SHP77 treated with DMSO at 0.1 percent for 48 hours (cell line): ENCODE data around the gene GRIP2.

Experiments used
- DNase-seq: peaks from one replicate; lab custom pipeline; 2025; lab: John Stamatoyannopoulos, UW

Gene GRIP2

GRCh38 chr3:14483286-14483685 lies 56.9 kb downstream of the GRIP2 start:
- DNase-seq = no peak

DNA sequence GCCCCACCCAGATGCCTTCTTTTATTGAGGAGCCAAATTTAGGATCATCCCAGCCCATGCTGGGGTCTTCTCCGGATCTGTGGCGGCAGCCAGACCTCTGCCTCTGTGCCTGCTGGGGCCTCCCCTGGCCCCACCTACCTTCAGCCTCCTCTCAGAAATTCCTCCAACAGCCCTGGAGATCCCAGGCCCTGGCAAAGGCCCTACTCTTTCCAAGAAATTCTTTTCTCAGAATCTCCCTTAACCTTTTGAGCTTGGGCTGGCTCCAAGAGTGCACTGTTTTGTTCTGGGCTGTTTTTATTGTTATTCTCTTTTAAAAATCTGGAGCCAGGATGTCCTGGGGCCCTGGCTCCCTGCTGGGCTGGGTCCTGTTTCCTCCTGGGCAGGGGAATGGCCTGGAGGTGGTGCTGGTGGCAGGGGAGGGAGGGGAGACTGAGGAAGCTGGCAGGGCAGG lies 57.8 kb downstream of the GRIP2 start:
- no peak for DNase-seq

- no peak for DNase-seq
Observed at GRCh38 chr3:14481646-14482036, 58.5 kb downstream of the GRIP2 start.

DNA sequence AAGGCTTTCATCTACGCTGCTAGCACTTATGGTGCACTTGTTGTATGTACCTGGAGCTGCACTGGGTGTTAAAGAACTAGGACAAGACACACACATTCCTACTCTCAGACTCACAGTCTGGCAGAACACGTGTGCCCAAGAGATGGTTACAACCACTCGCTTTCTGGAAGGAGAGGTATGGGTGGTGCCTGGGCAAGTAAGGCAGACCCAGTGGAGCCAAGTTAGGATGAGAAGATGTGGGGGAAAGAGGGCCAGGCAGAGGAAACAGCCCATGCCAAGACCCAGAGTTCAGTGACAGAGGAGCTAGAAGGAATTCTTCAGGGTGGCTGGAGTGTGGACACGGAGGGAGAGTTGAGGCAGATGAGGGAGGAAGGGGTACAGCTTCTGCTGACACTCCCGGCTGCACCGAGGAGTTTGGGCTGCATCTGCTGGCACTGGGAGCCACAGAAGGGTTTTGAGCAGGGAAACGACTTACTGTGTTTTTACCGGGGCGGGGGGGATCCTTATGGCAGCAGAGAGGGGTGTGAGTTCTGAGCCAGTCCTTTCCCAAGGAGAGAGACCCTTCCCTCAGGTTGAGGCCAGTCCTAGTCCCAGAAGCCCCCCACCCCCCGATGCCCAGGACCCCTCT lies 59.0 kb downstream of the GRIP2 start:
- DNase-seq = no peak

GRCh38 chr3:14480207-14481017 lies 59.7 kb downstream of the GRIP2 start:
- DNase-seq = no peak

- no peak for DNase-seq
Observed at GRCh38 chr3:14479591-14479990, 60.6 kb downstream of the GRIP2 start.

DNA sequence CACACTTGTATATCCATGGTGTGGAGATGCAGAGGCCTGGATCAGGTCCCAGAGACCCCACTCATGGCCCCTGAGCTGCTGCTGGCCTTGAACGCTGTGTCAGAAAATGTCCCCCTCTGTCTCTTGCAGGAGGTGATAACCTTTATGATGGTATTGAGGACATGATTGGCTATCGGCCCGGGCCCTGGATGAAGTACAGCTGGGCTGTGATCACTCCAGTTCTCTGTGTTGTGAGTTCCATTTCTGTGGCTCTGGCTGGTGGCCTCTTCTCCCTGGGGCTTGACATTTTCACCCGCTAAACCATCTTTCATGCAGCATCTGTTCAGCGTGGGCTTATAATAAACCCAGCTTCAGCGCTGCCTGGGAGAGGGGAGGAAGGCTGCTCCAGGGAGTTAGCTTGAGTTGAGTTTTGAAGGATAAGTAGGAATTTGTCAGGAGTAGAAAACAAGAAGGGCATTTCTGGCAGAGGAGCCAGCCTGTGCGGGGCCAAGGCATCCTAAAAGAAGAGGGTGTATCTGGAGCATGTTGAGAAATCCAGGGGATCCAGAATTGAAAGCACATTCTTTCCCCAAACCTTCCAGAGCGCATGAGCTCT lies 61.1 kb downstream of the GRIP2 start:
- no peak for DNase-seq

- DNase-seq = no peak
Observed at GRCh38 chr3:14477311-14477935, 62.7 kb downstream of the GRIP2 start.

- no peak for DNase-seq
Observed at GRCh38 chr3:14476583-14477265, 63.4 kb downstream of the GRIP2 start.

DNA sequence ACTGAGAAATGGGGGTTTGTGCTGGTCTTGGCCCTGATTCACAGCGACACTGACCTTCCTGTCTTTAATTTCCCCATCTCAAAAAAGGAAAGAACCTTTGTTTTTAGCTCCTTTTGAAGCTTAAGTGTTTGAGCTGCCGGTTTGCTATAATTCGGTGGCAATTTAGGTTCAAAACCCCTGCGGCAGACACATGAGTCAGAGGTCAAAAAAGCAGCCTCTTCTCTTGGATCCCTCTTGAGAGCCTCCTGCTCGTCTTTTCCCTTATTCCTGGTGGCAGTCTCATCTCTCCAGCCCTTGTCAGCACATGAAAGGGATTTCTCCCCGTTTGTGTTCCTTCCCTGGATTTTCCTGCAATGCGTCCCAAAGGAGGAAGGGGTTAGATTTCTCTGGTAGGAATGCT lies 64.5 kb downstream of the GRIP2 start:
- no peak for DNase-seq

GRCh38 chr3:14474363-14475081 lies 65.6 kb downstream of the GRIP2 start:
- DNase-seq = no peak

DNA sequence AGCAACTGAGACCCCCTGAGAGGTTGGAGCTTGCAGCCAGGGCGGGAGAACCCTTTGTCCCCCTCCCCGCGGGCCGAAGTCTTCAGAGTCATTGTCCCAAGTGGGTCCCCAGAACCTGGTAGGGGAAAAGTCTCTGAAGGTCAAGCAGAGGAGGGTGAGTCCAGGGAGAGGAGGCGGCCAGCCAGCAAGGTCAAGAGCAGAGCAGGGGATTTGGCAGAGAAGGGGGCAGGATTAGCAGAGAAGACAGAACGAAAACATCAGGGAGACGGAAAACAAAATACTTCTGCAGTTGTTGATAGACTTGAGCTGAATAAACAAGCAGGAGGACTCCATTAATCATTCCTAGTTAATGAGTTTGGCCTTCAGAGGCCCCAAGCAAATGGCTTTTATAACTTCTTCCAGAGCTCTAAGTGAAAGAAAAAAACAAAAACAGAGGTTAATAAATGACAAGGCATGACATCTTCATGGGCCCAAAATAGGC lies 66.7 kb downstream of the GRIP2 start:
- no peak for DNase-seq

GRCh38 chr3:14472471-14473351 lies 67.4 kb downstream of the GRIP2 start:
- no peak for DNase-seq

GRCh38 chr3:14471690-14472089 lies 68.5 kb downstream of the GRIP2 start:
- no peak for DNase-seq

- DNase-seq = no peak
Observed at GRCh38 chr3:14471016-14471415, 69.1 kb downstream of the GRIP2 start.

DNA sequence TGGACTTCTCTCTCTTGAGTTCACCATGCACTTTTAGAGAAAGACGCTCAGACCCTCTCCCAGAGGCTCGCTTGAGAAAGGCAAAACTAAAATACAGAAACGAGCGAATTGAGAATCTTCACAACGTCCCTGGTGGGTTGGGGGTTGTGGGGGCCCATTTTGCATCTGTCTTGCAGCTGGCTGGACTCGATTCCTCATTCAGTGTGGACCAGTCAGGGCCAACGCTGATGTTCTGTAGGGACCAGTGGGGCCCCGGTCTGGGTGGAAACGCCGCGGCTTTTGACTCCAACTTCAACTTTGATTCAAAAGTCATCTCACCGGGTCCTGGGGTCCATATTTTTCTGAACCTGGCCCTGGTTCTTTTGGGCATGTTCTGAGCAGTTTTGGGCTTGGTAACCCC lies 69.7 kb downstream of the GRIP2 start:
- DNase-seq = no peak

DNA sequence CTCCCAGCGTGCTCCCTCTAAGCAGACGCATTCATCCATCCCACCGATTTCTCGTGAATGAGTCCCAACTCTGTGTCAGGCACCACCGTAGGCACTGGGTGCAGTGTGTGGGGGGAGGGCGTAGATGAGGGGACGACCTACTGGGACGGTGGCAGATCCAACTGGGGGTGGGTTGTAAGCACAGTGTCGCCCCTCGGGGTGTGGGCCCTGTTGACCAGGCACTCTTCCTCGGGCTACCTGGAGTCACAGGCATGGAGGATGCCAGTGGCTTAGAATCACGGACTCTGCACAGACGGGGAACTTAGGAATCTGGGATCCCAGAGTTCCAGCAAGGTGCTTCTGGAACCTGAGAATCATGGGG lies 71.5 kb downstream of the GRIP2 start:
- DNase-seq = no peak

- no peak for DNase-seq
Observed at GRCh38 chr3:14467814-14468620, 72.1 kb downstream of the GRIP2 start.

DNA sequence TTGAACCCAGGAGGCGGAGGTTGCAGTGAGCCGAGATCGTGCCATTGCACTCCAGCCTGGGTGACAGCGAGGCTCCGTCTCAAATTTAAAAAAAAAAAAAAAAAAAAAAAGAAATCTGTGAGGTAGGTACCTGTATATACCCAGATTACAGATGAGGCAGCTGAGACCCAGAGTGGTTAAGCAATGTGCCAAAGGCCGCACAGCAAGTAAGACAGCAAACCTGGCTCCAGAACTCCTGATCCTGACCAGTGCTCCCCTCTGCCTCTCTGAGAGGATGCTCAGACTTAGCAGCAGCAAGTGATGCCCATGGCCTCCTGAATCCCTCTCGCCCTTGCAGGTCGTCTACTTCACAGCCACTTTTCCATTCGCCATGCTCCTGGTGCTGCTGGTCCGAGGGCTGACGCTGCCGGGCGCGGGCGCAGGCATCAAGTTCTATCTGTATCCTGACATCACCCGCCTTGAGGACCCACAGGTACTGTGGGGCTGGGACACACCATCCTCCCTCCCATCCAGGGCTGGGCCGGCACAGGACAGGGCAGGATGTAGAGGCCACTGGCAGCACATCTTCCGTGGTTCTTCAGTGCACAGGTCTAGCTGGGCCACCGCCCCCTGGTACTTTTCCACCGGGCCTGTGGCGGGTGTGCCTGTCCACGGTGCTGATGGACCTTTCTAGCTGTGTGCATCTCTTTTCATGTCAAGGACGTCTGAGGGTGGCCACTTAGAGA lies 73.8 kb downstream of the GRIP2 start:
- DNase-seq = no peak
